ENCODE results near the gene MKI67.
"Not testable (repeated sequence)": the region's sequence is repeated elsewhere in the genome, so short reads cannot be mapped to it uniquely, and the experiment has no call there.

The MKI67 gene

GRCh38 chr10:128102480-128103228, 23.6 kb downstream of the MKI67 start:
- no peak for DNase-seq

DNA sequence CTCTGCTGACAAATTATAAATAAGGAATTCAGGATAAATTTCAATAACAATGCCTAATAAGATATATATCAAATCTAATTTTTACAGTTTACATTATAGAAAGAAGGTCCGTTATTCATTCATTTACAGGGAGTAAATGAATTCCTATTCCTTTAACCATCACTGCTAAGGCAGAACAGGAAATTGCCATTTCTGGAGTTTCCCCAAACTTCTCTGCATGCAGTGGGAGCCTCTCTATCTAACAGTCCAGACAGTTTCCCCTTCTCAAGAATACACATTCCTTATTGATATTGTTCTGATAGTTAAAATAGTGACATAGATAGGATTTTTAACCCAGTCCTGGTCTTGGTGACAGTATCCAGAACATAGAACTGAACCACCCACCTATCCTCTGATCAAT, 24.3 kb downstream of the MKI67 start:
- DNase-seq = no peak

DNA sequence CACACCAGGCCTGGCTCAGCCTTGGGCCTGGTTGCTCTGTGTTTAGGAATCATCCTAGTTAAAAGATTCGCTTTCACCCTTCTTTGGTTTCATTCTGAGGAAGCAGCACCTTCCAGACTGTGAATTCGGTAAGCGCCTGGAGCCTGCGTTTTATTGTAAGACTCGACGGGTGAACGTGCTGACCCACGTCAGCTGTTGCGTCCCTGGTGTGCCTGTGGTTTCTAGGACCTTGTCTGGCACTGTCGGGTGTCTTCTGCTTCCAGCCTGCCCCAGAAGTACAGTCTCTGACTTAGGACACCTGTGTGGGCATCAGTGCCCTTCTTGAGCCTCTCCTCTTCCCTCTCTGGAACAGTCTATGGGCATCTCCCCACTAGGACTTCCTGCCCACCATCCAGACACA, 26.3 kb downstream of the MKI67 start:
- no peak for DNase-seq

DNA sequence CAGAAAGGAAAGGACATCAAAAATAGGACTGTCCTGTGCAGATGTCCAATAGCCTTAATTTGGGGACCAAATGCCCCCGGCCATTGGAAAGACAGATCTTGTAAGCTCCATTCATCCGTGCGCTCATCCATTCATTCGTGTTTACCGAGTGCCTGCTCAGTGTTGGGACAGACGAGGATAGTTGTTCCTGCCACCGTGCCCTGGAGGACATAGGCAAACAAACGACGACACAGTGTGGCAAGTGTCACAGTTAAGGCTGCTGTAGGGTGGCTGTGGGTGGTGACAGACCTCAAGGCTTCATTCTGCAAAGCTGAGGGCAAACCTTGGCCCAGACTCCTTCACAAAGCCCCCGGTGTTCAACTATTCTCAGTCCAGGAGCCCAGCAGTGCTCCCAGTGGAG, 27.6 kb downstream of the MKI67 start:
- DNase-seq = no peak

DNA sequence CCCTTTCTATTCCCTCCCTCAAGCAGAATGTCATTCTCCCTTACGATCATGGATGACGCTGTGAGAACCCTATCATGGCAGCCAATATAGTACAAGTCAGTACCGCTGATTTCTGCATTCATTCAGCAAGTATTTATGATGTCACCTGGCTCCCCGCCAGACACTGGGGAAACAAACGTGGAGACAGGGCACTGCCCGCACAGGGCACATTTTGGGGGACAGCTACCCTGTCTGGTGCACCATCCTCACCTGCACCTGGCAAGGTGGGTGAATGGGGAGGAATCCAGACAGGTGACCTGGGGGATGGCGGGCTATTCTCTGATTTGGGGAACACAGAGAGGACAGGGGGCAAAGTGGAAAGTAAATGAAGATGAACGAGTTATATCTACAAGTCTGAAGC, 28.4 kb downstream of the MKI67 start:
- no peak for DNase-seq

- DNase-seq = no peak
Measured at GRCh38 chr10:128096486-128097199, 29.6 kb downstream of the MKI67 start.

- DNase-seq = no peak
Measured at GRCh38 chr10:128095753-128096469, 30.3 kb downstream of the MKI67 start.

DNA sequence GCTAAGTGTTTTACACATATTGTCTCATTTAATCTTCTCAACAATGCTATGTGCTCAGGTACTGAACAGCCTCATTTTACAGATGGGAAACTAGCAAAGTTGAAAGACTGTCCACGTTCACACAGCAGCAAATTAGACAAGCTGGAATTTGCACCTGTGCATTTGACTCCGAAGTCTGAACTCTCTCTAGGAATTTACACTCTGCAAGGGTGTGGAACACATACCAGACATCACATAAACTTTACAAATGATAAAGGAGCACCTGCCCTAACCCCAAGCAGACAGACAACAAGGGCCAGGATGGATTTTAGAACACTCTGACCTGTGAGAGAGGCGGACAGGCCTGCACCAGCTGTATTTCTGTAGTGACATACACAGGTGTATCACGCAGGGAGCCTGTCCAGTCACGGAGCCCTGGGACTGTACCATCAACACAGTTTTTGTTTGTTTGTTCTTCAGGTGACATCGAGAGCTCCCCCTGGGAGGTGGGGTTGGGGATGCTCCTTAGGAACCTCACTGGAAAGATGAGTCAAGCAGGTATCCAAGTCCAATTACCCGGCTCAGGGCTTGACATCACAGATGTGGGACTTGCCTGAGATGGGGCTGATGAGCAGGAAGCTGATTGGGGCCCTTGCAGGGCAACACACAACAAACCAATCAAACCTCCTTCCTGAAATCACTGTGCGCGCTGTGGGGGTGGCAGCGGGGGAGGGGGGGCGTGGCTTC, 31.0 kb downstream of the MKI67 start:
- no peak for DNase-seq

GRCh38 chr10:128094596-128094995, 31.6 kb downstream of the MKI67 start:
- DNase-seq = not testable (repeated sequence)

- DNase-seq = no peak
Measured at GRCh38 chr10:128092454-128092853, 33.8 kb downstream of the MKI67 start.

DNA sequence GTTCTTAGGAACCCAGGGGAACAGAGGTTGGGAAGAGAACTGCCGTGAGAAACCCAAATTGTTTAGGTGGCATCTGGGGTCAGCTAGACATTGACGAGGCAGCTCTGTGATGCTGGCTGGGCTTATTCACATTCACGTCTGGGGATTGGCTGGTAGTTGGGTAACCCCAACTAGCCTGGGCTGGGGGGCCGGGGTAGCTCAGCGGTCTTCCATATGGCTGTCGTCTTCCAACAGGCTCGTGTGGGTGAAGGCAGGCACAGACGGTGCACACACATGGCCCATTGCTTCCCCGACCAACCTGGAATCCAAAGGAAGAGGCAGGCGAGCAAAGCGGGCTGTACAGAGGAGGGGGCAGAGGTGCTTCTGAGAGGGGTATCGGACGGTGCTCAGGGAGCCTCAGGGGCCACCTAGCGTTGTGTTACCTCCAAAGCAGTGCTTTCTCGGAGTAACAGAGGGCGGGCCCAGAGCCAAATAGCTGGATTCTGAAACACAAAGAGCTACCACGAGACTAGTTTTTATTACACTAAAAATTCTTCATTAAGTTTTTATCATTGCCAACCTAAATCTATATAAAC, 34.5 kb downstream of the MKI67 start:
- DNase-seq = no peak

GRCh38 chr10:128087884-128088709, 38.1 kb downstream of the MKI67 start:
- no peak for DNase-seq

DNA sequence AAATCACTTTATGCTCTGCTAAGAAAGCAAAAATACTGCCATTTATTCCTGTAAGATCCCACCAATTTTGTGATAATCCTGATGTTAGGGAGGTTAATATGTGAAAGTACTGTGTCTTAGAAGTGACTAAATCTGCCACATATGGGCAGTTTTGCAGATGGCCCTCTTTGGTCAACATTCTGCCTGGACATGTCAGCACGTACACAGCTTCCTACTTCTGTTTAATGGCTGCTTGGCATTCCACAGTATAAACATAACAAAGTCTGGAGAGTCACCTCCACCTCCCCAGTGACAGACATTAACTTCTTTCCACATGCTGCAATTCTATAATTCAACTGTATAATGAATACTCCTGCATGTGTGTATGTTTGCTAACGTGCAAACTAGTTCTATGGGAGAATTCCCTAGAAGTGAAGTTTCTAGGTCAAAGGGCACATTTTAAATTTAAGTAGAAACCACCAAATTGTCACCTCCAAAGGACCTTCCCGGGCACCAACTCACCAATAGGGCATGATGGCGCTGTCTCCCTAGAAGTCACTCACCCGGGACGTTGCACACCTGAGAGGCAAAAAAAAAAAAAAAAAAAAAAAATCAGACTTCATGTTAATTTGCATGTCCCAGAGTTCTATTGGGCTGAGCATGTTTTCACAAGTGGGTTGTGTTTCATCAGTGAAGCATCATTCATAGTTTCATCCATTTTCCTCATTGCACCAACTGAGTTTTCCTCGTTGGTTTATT, 38.9 kb downstream of the MKI67 start:
- no peak for DNase-seq

GRCh38 chr10:128086003-128086863, 40.0 kb downstream of the MKI67 start:
- DNase-seq = no peak

DNA sequence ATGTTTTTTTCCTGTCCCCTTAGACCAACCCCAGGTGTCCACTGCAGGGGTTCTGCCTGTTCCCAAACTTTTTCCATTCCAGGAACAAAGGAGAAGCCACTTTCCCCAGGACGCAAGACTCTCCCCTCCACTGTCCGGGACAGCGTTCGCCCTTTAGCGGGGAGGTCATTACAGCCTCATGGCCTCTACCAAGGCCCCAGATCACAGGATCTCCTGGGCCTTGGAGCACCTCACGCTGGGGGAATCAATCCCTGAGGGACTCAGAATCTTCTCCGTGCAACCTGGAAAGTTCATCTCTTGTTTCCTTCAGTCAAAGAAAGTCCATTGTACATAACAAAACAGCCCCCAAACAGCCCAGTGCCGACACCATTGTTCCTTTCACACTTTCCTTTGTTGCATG, 41.2 kb downstream of the MKI67 start:
- DNase-seq = no peak

- no peak for DNase-seq
Measured at GRCh38 chr10:128084364-128084763, 41.9 kb downstream of the MKI67 start.

GRCh38 chr10:128083191-128083895, 42.9 kb downstream of the MKI67 start:
- DNase-seq = no peak

DNA sequence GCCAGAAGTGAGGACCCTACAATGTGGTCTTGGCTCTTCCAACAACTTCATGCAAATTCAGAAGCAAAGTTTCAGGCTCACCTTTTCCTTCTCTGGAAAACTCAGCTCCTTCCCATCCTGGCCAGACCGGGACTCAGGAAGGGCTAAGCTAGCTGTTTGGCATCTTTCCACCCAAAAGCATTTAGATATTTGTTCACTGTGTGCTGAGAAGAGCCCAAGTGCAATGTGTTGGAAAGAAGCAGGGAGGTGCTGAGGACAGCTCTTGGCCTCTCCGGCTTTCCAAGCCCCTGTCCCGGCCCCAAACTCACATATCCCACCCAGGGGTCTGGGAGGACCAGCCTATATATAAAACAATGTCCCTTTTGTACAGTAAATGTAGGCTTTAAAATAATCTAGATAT, 44.5 kb downstream of the MKI67 start:
- no peak for DNase-seq

GRCh38 chr10:128081222-128081621, 45.0 kb downstream of the MKI67 start:
- no peak for DNase-seq

DNA sequence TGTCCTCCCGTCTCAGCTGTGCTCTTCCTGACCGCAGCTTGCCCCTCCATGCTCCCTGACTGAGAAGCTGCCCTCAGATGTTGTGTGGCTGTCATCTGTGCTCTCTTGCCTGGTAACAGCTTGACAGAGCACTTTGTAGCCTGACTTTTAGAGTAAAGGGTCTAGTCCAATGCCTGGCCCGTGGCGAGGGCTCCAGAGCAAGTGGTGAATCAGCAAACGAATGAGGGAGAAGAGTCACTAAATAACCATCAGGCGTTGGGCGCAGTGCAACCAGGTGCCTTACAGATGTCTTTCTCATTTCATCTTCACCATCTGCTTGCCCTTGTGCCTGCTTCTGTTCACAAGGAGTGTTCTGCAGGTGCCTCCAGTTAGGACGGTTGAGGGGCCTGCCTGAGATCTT, 45.6 kb downstream of the MKI67 start:
- DNase-seq = no peak
